Right hindlimb (tissue), 1 donor: Measurements from ENCODE around the gene RHD.
"Not testable (repeated sequence)": the region's sequence is repeated elsewhere in the genome, so short reads cannot be mapped to it uniquely, and the experiment has no call there.

Experiments
- DNase-seq: peaks from one replicate; pipeline ENCODE4 v3.0.0-alpha.2; 2018

The RHD gene

GRCh38 chr1:25360596-25361581, 88.6 kb downstream of the RHD start:
- DNase-seq, result peak; percentile 24

- DNase-seq, result no peak
Observed at GRCh38 chr1:25361901-25362300, 89.6 kb downstream of the RHD start.

- DNase-seq, result not testable (repeated sequence)
Observed at GRCh38 chr1:25362634-25363559, 90.6 kb downstream of the RHD start.

- no peak for DNase-seq
Observed at GRCh38 chr1:25369241-25369640, 96.9 kb downstream of the RHD start.

- DNase-seq, result not testable (repeated sequence)
Observed at GRCh38 chr1:25369691-25370271, 97.5 kb downstream of the RHD start.

- not testable (repeated sequence) for DNase-seq
Observed at GRCh38 chr1:25371757-25372156, 99.4 kb downstream of the RHD start.

- not testable (repeated sequence) for DNase-seq
Observed at GRCh38 chr1:25378367-25378766, 106.1 kb downstream of the RHD start.
